Transverse colon (tissue), 4 donors: Measurements from ENCODE around the gene FYCO1.

Experiments used
- EP300 ChIP-seq: sonication (generic); formaldehyde crosslinking; IDR thresholded peaks from one replicate; pipeline ENCODE4 v1.6.1; 2017; ENCODE audit warnings: antibody characterized with exemption, low read depth
- POLR2A ChIP-seq: fragments of 450-650 bp; IDR thresholded peaks from one replicate; pipeline ENCODE4 v1.6.1; 2016; ENCODE audit warnings: antibody characterized with exemption, mild to moderate bottlenecking, moderate library complexity
- POLR2AphosphoS5 ChIP-seq, 3 donors: sonication (generic); formaldehyde crosslinking; IDR thresholded peaks; one replicate each; pipeline ENCODE4 v1.6.1; 2016; ENCODE audit warnings: antibody characterized with exemption in 3 of 3
- TF ChIP-seq, protein P1 (sequence below), 5 experiments: fragments of 200-600 bp in 3 of 5; fragments of 450-650 bp in 2 of 5; sonication (generic) in 3 of 5; IDR thresholded peaks; 1 replicate in 2 of 5; 2 replicates in 3 of 5; pipeline ENCODE4 v1.5.1; 2016 to 2017; ENCODE audit warnings: antibody characterized with exemption in 5 of 5, inconsistent platforms in 3 of 5, mild to moderate bottlenecking in 2 of 5, moderate library complexity in 1 of 5

DNA sequence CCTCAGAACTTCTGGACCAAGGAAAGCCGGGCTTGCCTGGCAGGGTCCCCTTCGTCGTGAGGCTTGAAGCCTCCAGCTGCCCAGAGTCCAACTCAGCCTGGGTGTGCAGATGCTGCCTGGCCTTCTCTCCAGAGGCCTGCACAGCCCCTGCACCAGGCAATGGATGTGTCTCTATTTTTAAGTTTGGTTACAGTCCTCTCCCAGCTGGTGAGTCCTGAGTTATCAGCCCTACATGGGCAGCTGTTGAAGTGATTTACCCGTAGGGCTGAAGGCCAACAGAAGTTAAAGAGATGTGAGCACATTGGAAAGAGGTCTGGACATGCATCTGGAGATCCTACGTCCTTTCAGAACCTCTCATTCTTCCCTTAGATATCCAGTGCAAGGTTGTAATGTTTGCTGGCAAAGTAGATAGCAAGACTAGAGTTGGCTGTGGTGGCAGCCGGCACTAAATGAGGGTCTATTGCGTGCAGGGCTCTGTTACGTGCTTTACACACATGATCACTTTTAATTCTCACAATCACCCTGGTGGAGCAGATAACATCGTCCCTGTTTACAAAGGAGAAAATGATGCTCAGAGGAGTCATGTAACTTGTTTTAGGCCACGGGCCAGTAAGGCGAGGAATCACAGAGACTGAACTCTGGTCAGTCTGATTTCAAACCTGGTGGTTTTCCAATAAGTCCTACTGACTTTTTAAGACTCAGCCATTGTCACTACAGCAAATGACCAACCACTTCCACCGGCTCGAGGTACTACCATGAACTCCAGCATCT is 9.9 kb downstream of the FYCO1 start:
- no peak for TF ChIP-seq EP300
- TF ChIP-seq, protein P1, sequence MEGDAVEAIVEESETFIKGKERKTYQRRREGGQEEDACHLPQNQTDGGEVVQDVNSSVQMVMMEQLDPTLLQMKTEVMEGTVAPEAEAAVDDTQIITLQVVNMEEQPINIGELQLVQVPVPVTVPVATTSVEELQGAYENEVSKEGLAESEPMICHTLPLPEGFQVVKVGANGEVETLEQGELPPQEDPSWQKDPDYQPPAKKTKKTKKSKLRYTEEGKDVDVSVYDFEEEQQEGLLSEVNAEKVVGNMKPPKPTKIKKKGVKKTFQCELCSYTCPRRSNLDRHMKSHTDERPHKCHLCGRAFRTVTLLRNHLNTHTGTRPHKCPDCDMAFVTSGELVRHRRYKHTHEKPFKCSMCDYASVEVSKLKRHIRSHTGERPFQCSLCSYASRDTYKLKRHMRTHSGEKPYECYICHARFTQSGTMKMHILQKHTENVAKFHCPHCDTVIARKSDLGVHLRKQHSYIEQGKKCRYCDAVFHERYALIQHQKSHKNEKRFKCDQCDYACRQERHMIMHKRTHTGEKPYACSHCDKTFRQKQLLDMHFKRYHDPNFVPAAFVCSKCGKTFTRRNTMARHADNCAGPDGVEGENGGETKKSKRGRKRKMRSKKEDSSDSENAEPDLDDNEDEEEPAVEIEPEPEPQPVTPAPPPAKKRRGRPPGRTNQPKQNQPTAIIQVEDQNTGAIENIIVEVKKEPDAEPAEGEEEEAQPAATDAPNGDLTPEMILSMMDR (IDR thresholded peaks at IDR 0.05), result no peak
- no peak for TF ChIP-seq POLR2A
- TF ChIP-seq POLR2AphosphoS5 (IDR thresholded peaks at IDR 0.05), result no peak
